ENCODE results near the gene OIT3. TPM values are rescaled to one million over a fixed set of nuclear protein-coding genes. Genes with fewer than 3 reads are reported as not detected.
"Not testable (repeated sequence)": the region's sequence is repeated elsewhere in the genome, so short reads cannot be mapped to it uniquely, and the experiment has no call there.

OIT3 gene
- total RNA-seq, 1 experiment from 2014 or later: not detected

- TF ChIP-seq CTCF (IDR thresholded peaks at IDR 0.05; ENCODE audit: unreplicated experiment): no peak
- H3K4me1 Mint-ChIP-seq (ENCODE audit: insufficient read depth, unreplicated experiment): peaks cover 5% of the 10 kb centered on the region
- H3K27ac Mint-ChIP-seq (ENCODE audit: low read depth, unreplicated experiment): no peak overlapping the region
- DNase-seq (ENCODE audit: unreplicated experiment): no peak
- ChIA-PET POLR2A (no interaction called here), CTCF (no interaction called here)
- no peak overlapping the region for H3K4me3 Mint-ChIP-seq (ENCODE audit: unreplicated experiment)
- H3K36me3 Mint-ChIP-seq (ENCODE audit: insufficient read depth, unreplicated experiment): no peaks in the 10 kb centered on the region
- intact Hi-C loops (cut with micrococcal nuclease): no loop called here
- peaks cover 9% of the 10 kb centered on the region for H3K9me3 Mint-ChIP-seq (ENCODE audit: unreplicated experiment)
- no peaks in the 10 kb centered on the region for H3K27me3 Mint-ChIP-seq (ENCODE audit: insufficient read depth, unreplicated experiment)
- BruUV-seq (replicated peaks): no TSS peak
These were observed 19.2 kb downstream of the OIT3 start for GRCh38 chr10:72912736-72913135.

DNA sequence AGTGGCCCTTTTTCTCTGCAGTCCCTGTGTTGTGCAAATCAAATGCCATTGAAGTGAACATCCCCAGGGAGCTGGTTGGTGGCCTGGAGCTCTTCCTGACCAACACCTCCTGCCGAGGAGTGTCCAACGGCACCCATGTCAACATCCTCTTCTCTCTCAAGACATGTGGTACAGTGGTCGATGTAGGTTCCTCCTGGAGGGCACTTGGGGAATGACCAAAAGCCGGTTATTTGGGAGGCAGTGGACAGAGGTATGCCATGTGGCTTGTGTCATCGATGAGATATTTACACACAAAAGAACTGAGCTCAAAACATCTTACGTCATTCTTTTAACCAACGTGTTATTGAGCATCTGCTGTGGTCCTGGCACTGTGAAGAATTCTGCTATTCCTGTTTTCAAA lies 19.7 kb downstream of the OIT3 start:
- no peak for DNase-seq (ENCODE audit: unreplicated experiment)
- Mint-ChIP-seq H3K36me3 (ENCODE audit: insufficient read depth, unreplicated experiment) (no peaks in the 10 kb centered on the region), H3K27ac (ENCODE audit: low read depth, unreplicated experiment) (no peak overlapping the region), H3K4me1 (ENCODE audit: insufficient read depth, unreplicated experiment) (peaks cover 5% of the 10 kb centered on the region), H3K27me3 (ENCODE audit: insufficient read depth, unreplicated experiment) (no peaks in the 10 kb centered on the region), H3K9me3 (ENCODE audit: unreplicated experiment) (peaks cover 15% of the 10 kb centered on the region), H3K4me3 (ENCODE audit: unreplicated experiment) (no peak overlapping the region)
- POLR2A ChIA-PET: no interaction called here
- TF ChIP-seq CTCF (IDR thresholded peaks at IDR 0.05; ENCODE audit: unreplicated experiment): no peak
- no TSS peak for BruUV-seq (replicated peaks)
- CTCF ChIA-PET: no interaction called here
- intact Hi-C loops (cut with micrococcal nuclease): no loop called here

DNA sequence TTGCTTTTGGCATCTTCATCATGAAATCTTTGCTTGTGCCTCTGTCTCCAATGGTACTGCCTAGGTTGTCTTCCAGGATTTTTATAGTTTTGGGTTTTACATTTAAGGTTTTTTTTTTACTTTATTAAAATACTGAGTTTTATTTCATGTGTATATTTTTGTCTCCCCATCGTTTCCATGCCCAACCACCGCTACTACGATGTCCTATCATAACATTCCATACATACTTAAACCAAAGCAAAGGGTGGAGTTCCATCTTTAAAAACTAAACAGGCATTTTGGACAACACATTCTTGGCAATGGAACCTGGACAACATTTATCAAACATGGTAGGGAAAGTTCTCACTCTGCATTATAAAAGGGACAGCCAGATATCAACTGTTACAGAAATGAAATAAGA lies 23.7 kb downstream of the OIT3 start:
- H3K36me3 Mint-ChIP-seq (ENCODE audit: insufficient read depth, unreplicated experiment); intact Hi-C loops (cut with micrococcal nuclease); H3K27ac Mint-ChIP-seq (ENCODE audit: low read depth, unreplicated experiment); H3K4me1 Mint-ChIP-seq (ENCODE audit: insufficient read depth, unreplicated experiment); DNase-seq (ENCODE audit: unreplicated experiment); BruUV-seq (replicated peaks); H3K4me3 Mint-ChIP-seq (ENCODE audit: unreplicated experiment); POLR2A ChIA-PET: not testable (repeated sequence)
- Mint-ChIP-seq H3K9me3 (ENCODE audit: unreplicated experiment) (peaks cover 22% of the 10 kb centered on the region), H3K27me3 (ENCODE audit: insufficient read depth, unreplicated experiment) (peaks cover 11% of the 10 kb centered on the region)
- CTCF ChIA-PET: interaction anchor here (0.6 kb wide), 1 partner anchor 574 kb away, joined by 4 read pairs; no protein-coding TSS in a partner anchor

DNA sequence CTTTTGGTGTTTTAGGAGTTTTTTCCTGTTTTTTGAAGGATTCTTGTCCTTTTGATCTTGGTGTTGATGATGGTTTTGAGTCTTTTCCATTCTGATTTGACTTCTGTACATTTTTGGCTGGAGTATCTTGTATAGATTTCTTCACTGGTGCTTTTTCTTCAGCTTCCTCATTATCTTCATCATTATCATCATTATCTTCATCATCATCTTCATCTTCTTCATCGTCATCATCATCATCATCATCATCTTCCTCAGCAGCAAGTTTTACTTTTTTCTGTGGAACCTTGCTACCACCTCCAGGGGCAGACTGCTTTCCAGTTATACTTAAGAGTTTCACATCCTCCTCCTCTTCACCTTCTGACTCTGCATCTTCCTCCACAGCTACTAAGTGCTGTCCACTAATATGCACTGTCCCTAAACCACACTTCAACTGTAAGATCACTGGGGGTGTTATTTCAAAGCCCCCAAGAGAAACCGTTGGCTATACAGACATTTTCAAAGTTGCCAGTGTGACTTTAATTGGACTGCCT lies 24.3 kb downstream of the OIT3 start:
- H3K27ac Mint-ChIP-seq (ENCODE audit: low read depth, unreplicated experiment): not testable (repeated sequence)
- peaks cover 22% of the 10 kb centered on the region for H3K9me3 Mint-ChIP-seq (ENCODE audit: unreplicated experiment)
- POLR2A ChIA-PET: interaction anchor here (1.2 kb wide), 1 partner anchor 8 kb away, joined by 3 read pairs; no protein-coding TSS in a partner anchor

GRCh38 chr10:72918352-72918751 lies 24.8 kb downstream of the OIT3 start:
- ChIA-PET CTCF (no interaction called here), POLR2A (interaction anchor here (0.7 to 1.2 kb wide), 2 partner anchors 9 to 10 kb away, joined by 3 read pairs; no protein-coding TSS in a partner anchor)
- intact Hi-C loops (cut with micrococcal nuclease): no loop called here
- Mint-ChIP-seq H3K9me3 (ENCODE audit: unreplicated experiment) (peaks cover 22% of the 10 kb centered on the region), H3K36me3 (ENCODE audit: insufficient read depth, unreplicated experiment) (no peaks in the 10 kb centered on the region), H3K4me1 (ENCODE audit: insufficient read depth, unreplicated experiment) (no peaks in the 10 kb centered on the region), H3K4me3 (ENCODE audit: unreplicated experiment) (no peak overlapping the region), H3K27me3 (ENCODE audit: insufficient read depth, unreplicated experiment) (peaks cover 11% of the 10 kb centered on the region), H3K27ac (ENCODE audit: low read depth, unreplicated experiment) (no peak overlapping the region)
- no TSS peak for BruUV-seq (replicated peaks)
- no peak for TF ChIP-seq CTCF (IDR thresholded peaks at IDR 0.05; ENCODE audit: unreplicated experiment)
- DNase-seq (ENCODE audit: unreplicated experiment): no peak

More for the DNA sequence above, 24.3 kb downstream of the OIT3 start:
- H3K36me3 Mint-ChIP-seq (ENCODE audit: insufficient read depth, unreplicated experiment); BruUV-seq (replicated peaks); DNase-seq (ENCODE audit: unreplicated experiment); CTCF ChIA-PET; H3K4me1 Mint-ChIP-seq (ENCODE audit: insufficient read depth, unreplicated experiment); H3K4me3 Mint-ChIP-seq (ENCODE audit: unreplicated experiment); intact Hi-C loops (cut with micrococcal nuclease): not testable (repeated sequence)
- H3K27me3 Mint-ChIP-seq (ENCODE audit: insufficient read depth, unreplicated experiment): peaks cover 11% of the 10 kb centered on the region

GRCh38 chr10:72921147-72921683 lies 27.7 kb downstream of the OIT3 start:
- BruUV-seq (replicated peaks): not testable (repeated sequence)
- CTCF ChIA-PET: interaction anchor here (0.6 kb wide), 1 partner anchor 230 kb away, joined by 4 read pairs; no protein-coding TSS in a partner anchor

More at GRCh38 chr10:72921147-72921683, 27.7 kb downstream of the OIT3 start:
- POLR2A ChIA-PET; DNase-seq (ENCODE audit: unreplicated experiment); H3K27ac Mint-ChIP-seq (ENCODE audit: low read depth, unreplicated experiment); H3K4me1 Mint-ChIP-seq (ENCODE audit: insufficient read depth, unreplicated experiment); H3K4me3 Mint-ChIP-seq (ENCODE audit: unreplicated experiment); H3K36me3 Mint-ChIP-seq (ENCODE audit: insufficient read depth, unreplicated experiment); intact Hi-C loops (cut with micrococcal nuclease): not testable (repeated sequence)
- peaks cover 11% of the 10 kb centered on the region for H3K27me3 Mint-ChIP-seq (ENCODE audit: insufficient read depth, unreplicated experiment)
- peaks cover 22% of the 10 kb centered on the region for H3K9me3 Mint-ChIP-seq (ENCODE audit: unreplicated experiment)

Measured in MCF 10A (cell line).